T47D (cell line): ENCODE measurements around the gene GBF1.

Experiments
- DNase-seq, 2 experiments: peaks; one replicate each; pipeline versions ENCODE4 v3.0.0 to v3.0.0-alpha.2; 2011 to 2012; ENCODE audit warnings: low read depth in 1 of 2, low spot score in 1 of 2
- JUND ChIP-seq: IDR thresholded peaks from 2 replicates; pipeline ENCODE4 v1.6.1; 2012; ENCODE audit warnings: low read depth
- in situ Hi-C: cut with HindIII; loops from 2 replicates; pipeline ENCODE4 v1.10.0; 2016; ENCODE audit warnings: low sequenced_read_pairs, low pct_unique_long_range_greater_than_20kb

The GBF1 gene

GRCh38 chr10:102409604-102410428 is 164.5 kb downstream of the GBF1 start:
- TF ChIP-seq JUND = no peak
- no peak for DNase-seq
- in situ Hi-C loops = no loop called here

- no peak for DNase-seq
Observed at GRCh38 chr10:102410429-102411073, 165.2 kb downstream of the GBF1 start.

GRCh38 chr10:102411341-102412255 is 166.3 kb downstream of the GBF1 start:
- in situ Hi-C loops = no loop called here
- no peak for TF ChIP-seq JUND
- DNase-seq = no peak

More at GRCh38 chr10:102410429-102411073, 165.2 kb downstream of the GBF1 start:
- TF ChIP-seq JUND = no peak
- in situ Hi-C loops = no loop called here

GRCh38 chr10:102412293-102412692 is 167.0 kb downstream of the GBF1 start:
- in situ Hi-C loops = no loop called here
- no peak for DNase-seq
- TF ChIP-seq JUND = no peak

- no peak for TF ChIP-seq JUND
- DNase-seq = no peak
- in situ Hi-C loops = no loop called here
Observed at GRCh38 chr10:102413053-102413705, 167.8 kb downstream of the GBF1 start.

GRCh38 chr10:102413806-102414561 is 168.7 kb downstream of the GBF1 start:
- TF ChIP-seq JUND = no peak
- no peak for DNase-seq
- in situ Hi-C loops = no loop called here

- TF ChIP-seq JUND = no peak
- DNase-seq = no peak
- in situ Hi-C loops = no loop called here
Observed at GRCh38 chr10:102414749-102415148, 169.4 kb downstream of the GBF1 start.

GRCh38 chr10:102416283-102416682 is 171.0 kb downstream of the GBF1 start:
- DNase-seq = no peak
- TF ChIP-seq JUND = no peak

GRCh38 chr10:102416695-102417094 is 171.4 kb downstream of the GBF1 start:
- in situ Hi-C loops = no loop called here
- no peak for TF ChIP-seq JUND
- DNase-seq = no peak

More at GRCh38 chr10:102416283-102416682, 171.0 kb downstream of the GBF1 start:
- in situ Hi-C loops = no loop called here

GRCh38 chr10:102418622-102419268 is 173.4 kb downstream of the GBF1 start, which contains the start of gene PSD:
Gene PSD (minus strand): TSS chr10:102418785. CDS start chr10:102417038, 1,747 bp downstream.
- in situ Hi-C loops = no loop called here
- TF ChIP-seq JUND = no peak
- DNase-seq = no peak
